ENCODE results near the gene HAPLN3. TPM values are rescaled to one million over a fixed set of nuclear protein-coding genes. Genes with fewer than 3 reads are reported as not detected.

The HAPLN3 gene
- total RNA-seq, 1 experiment from 2014 or later, result 8.8 TPM

GRCh38 chr15:88908123-88908522 lies 12.8 kb upstream of the HAPLN3 start:
- Mint-ChIP-seq H3K36me3 (ENCODE audit: insufficient read depth, unreplicated experiment) (peaks cover 10% of the 10 kb centered on the region), H3K9me3 (ENCODE audit: low read depth, unreplicated experiment) (no peaks in the 10 kb centered on the region), H3K4me3 (ENCODE audit: low read depth, unreplicated experiment) (no peak overlapping the region), H3K4me1 (ENCODE audit: low read depth, unreplicated experiment) (peaks cover 19% of the 10 kb centered on the region), H3K27ac (ENCODE audit: unreplicated experiment) (no peak overlapping the region), H3K27me3 (ENCODE audit: unreplicated experiment) (no peaks in the 10 kb centered on the region)
- TF ChIP-seq CTCF (IDR thresholded peaks at IDR 0.05; ENCODE audit: unreplicated experiment), result no peak
- CTCF ChIA-PET, result interaction anchor here (1.0 kb wide), 1 partner anchor 109 kb away, joined by 3 read pairs; no protein-coding TSS in a partner anchor
- intact Hi-C loops (cut with micrococcal nuclease; ENCODE audit: unreplicated experiment), result no loop called here
- no peak for DNase-seq
- no TSS peak for BruUV-seq (replicated peaks)

- CTCF ChIA-PET, result no interaction called here
- Mint-ChIP-seq H3K9me3 (ENCODE audit: low read depth, unreplicated experiment) (no peaks in the 10 kb centered on the region), H3K27ac (ENCODE audit: unreplicated experiment) (no peak overlapping the region), H3K36me3 (ENCODE audit: insufficient read depth, unreplicated experiment) (peaks cover 4% of the 10 kb centered on the region), H3K4me3 (ENCODE audit: low read depth, unreplicated experiment) (no peak overlapping the region), H3K4me1 (ENCODE audit: low read depth, unreplicated experiment) (peaks cover 16% of the 10 kb centered on the region), H3K27me3 (ENCODE audit: unreplicated experiment) (no peaks in the 10 kb centered on the region)
- TF ChIP-seq CTCF (IDR thresholded peaks at IDR 0.05; ENCODE audit: unreplicated experiment), result no peak
- BruUV-seq (replicated peaks), result no TSS peak
- intact Hi-C loops (cut with micrococcal nuclease; ENCODE audit: unreplicated experiment), result no loop called here
- DNase-seq, result no peak
Measured at GRCh38 chr15:88907111-88907510, 11.8 kb upstream of the HAPLN3 start.

- no peaks in the 10 kb centered on the region for H3K36me3 Mint-ChIP-seq (ENCODE audit: insufficient read depth, unreplicated experiment)
- no peaks in the 10 kb centered on the region for H3K27me3 Mint-ChIP-seq (ENCODE audit: unreplicated experiment)
- TF ChIP-seq CTCF (IDR thresholded peaks at IDR 0.05; ENCODE audit: unreplicated experiment), result no peak
- CTCF ChIA-PET, result no interaction called here
- no peak overlapping the region for H3K4me3 Mint-ChIP-seq (ENCODE audit: low read depth, unreplicated experiment)
- DNase-seq, result no peak
- H3K4me1 Mint-ChIP-seq (ENCODE audit: low read depth, unreplicated experiment), result peaks cover 10% of the 10 kb centered on the region
- no peak overlapping the region for H3K27ac Mint-ChIP-seq (ENCODE audit: unreplicated experiment)
- BruUV-seq (replicated peaks), result no TSS peak
- intact Hi-C loops (cut with micrococcal nuclease; ENCODE audit: unreplicated experiment), result no loop called here
- H3K9me3 Mint-ChIP-seq (ENCODE audit: low read depth, unreplicated experiment), result no peaks in the 10 kb centered on the region
Measured at GRCh38 chr15:88906551-88906950, 11.2 kb upstream of the HAPLN3 start.

- intact Hi-C loops (cut with micrococcal nuclease; ENCODE audit: unreplicated experiment), result no loop called here
- H3K27me3 Mint-ChIP-seq (ENCODE audit: unreplicated experiment), result no peaks in the 10 kb centered on the region
- H3K4me3 Mint-ChIP-seq (ENCODE audit: low read depth, unreplicated experiment), result no peak overlapping the region
- no peak overlapping the region for H3K27ac Mint-ChIP-seq (ENCODE audit: unreplicated experiment)
- DNase-seq, result no peak
- no peak for TF ChIP-seq CTCF (IDR thresholded peaks at IDR 0.05; ENCODE audit: unreplicated experiment)
- no peaks in the 10 kb centered on the region for H3K36me3 Mint-ChIP-seq (ENCODE audit: insufficient read depth, unreplicated experiment)
- CTCF ChIA-PET, result no interaction called here
- no TSS peak for BruUV-seq (replicated peaks)
- no peaks in the 10 kb centered on the region for H3K9me3 Mint-ChIP-seq (ENCODE audit: low read depth, unreplicated experiment)
- peaks cover 14% of the 10 kb centered on the region for H3K4me1 Mint-ChIP-seq (ENCODE audit: low read depth, unreplicated experiment)
Measured at GRCh38 chr15:88906130-88906529, 10.8 kb upstream of the HAPLN3 start.
